HEK293 (cell line): Measurements from ENCODE around the gene CACHD1.

Experiments used
- CTCF ChIP-seq: fragments of 450-650 bp; formaldehyde crosslinking; IDR thresholded peaks from 2 replicates; pipeline ENCODE4 v1.5.1; 2016; ENCODE audit warnings: missing biosample characterization, missing genetic modification characterization
- TCF7L2 ChIP-seq: IDR thresholded peaks from 2 replicates; pipeline ENCODE4 v1.6.1; 2011; ENCODE audit warnings: low read depth, mild to moderate bottlenecking, inconsistent platforms, low read length, moderate library complexity, borderline replicate concordance
- ZBTB8A ChIP-seq: fragments of 450-650 bp; formaldehyde crosslinking; IDR thresholded peaks from 2 replicates; pipeline ENCODE4 v1.5.1; 2016; ENCODE audit warnings: missing biosample characterization, missing genetic modification characterization
- ZNF239 ChIP-seq: fragments of 450-650 bp; formaldehyde crosslinking; IDR thresholded peaks from 2 replicates; pipeline ENCODE4 v1.5.1; 2016; ENCODE audit warnings: missing biosample characterization, missing genetic modification characterization
- ZNF324 ChIP-seq: fragments of 450-650 bp; formaldehyde crosslinking; IDR thresholded peaks from 2 replicates; pipeline ENCODE4 v1.5.1; 2016; ENCODE audit warnings: missing biosample characterization, missing genetic modification characterization

DNA sequence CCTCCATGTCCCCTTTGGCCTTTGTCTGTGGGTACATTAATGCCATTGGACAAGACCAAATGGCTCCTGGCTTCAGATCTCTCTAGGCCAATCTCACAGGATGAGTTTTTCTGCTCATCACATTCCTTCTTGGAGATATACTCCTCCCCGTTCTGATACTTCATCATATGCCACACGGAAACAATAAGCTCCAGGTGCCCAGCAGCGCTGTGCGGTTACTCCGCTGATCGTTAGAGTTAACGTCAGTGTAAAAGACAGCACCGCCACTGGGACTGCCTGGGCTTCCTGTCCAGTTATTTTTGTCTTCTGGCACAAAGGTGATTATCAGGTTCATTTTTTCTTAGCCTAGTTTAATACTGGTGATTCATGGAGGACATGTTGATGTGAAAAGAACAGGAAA, 22.5 kb downstream of the CACHD1 start:
- TF ChIP-seq CTCF (no peak), ZNF324 (tag by site-specific recombination) (no peak), ZNF239 (tag by site-specific recombination) (no peak), ZBTB8A (tag by site-specific recombination) (no peak), TCF7L2 (no peak)
